HCT116 (cell line): ENCODE measurements around the gene SECTM1. TPM values are rescaled to one million over a fixed set of nuclear protein-coding genes. Genes with fewer than 3 reads are reported as not detected.

Source experiments
- ATAC-seq: fragments of 200-7000 bp; cut with Tn5 transposase; 2 replicates; pipeline ENCODE4 v1.9.1; 2020; ENCODE audit warnings: mild to moderate bottlenecking, moderate library complexity
- BruUV-seq: library from RNA; stranded (reverse); fragments of 400-500 nt; replicated peaks from 2 replicates; lab custom pipeline; 2021; lab: Mats Ljungman, UMichigan
- CTCF ChIA-PET: fragments of 300-600 bp; sonication (Branson Sonifier 250); formaldehyde crosslinking; loops from one replicate; lab custom pipeline; 2021; ENCODE audit warnings: antibody characterized with exemption; lab: Charles Lee
- POLR2A ChIA-PET: fragments of 300-600, 350-600 bp; sonication (Branson Sonifier 250); formaldehyde crosslinking; loops from one replicate; lab custom pipeline; 2021; ENCODE audit warnings: antibody characterized with exemption; lab: Charles Lee
- RAD21 ChIA-PET, 2 experiments: fragments of 300-600 bp; sonication (Branson Sonifier 250); formaldehyde crosslinking; loops; one replicate each; lab custom pipeline; 2023; ENCODE audit warnings: low total read pairs in 2 of 2; ENCODE audit not compliant: uncharacterized antibody in 2 of 2, unreplicated experiment in 2 of 2, low non-redundant PET in 1 of 2; lab: Charles Lee
- DNase-seq: peaks from one replicate; pipeline ENCODE4 v3.0.0-alpha.2; 2010; ENCODE audit warnings: low read depth, low spot score
- H2AFZ ChIP-seq: fragments of 200-600 bp; shearing (Covaris generic), sonication (generic); 2 replicates; pipeline ENCODE4 v1.6.1; 2017; ENCODE audit warnings: low read depth, mixed run types, mixed read lengths, antibody characterized with exemption, low read length; ENCODE audit not compliant: poor library complexity, severe bottlenecking
- H3K27ac ChIP-seq: 2 replicates; pipeline ENCODE4 v1.5.1; 2012; ENCODE audit warnings: low read depth, low read length
- H3K27me3 ChIP-seq: fragments of 200-600 bp; sonication (generic); 2 replicates; pipeline ENCODE4 v1.6.1; 2016; ENCODE audit warnings: mixed run types, low read length, mixed read lengths; ENCODE audit not compliant: insufficient read depth
- H3K36me3 ChIP-seq, 2 experiments: fragments of 200-500 bp in 1 of 2; fragments of 200-600 bp in 1 of 2; sonication (Bioruptor generic) in 1 of 2; sonication (generic) in 1 of 2; 2 replicates each; pipeline versions ENCODE4 v1.5.1 to v1.6.1; 2014 to 2016; ENCODE audit warnings: low read length in 2 of 2, inconsistent platforms in 1 of 2, mixed read lengths in 1 of 2, mixed run types in 1 of 2; ENCODE audit not compliant: insufficient read depth in 2 of 2, control insufficient read depth in 1 of 2
- H3K4me1 ChIP-seq, 2 experiments: fragments of 200-600 bp in 1 of 2; sonication (generic) in 1 of 2; 2 replicates each; pipeline versions ENCODE4 v1.5.1 to v1.6.1; 2012 to 2017; ENCODE audit warnings: low read length in 2 of 2, inconsistent platforms in 1 of 2, mild to moderate bottlenecking in 1 of 2, mixed read lengths in 1 of 2, mixed run types in 1 of 2, moderate library complexity in 1 of 2; ENCODE audit not compliant: insufficient read depth in 2 of 2, control insufficient read depth in 1 of 2
- H3K4me2 ChIP-seq: fragments of 200-600 bp; sonication (generic); 2 replicates; pipeline ENCODE4 v1.6.1; 2017; ENCODE audit warnings: mixed run types, low read length, mixed read lengths
- H3K4me3 ChIP-seq, 2 experiments: fragments of 200-600 bp in 1 of 2; sonication (generic) in 1 of 2; replicated peaks in 1 of 2; 2 replicates each; pipeline ENCODE4 v1.5.1; 2011 to 2016; ENCODE audit warnings: low read length in 2 of 2, control low read depth in 1 of 2, low read depth in 1 of 2, mild to moderate bottlenecking in 1 of 2, mixed read lengths in 1 of 2, mixed run types in 1 of 2
- H3K79me2 ChIP-seq: fragments of 200-600 bp; sonication (generic); 2 replicates; pipeline ENCODE4 v1.6.1; 2017; ENCODE audit warnings: mild to moderate bottlenecking, mixed run types, low read length, moderate library complexity, mixed read lengths; ENCODE audit not compliant: insufficient read depth
- H3K9ac ChIP-seq: fragments of 200-600 bp; sonication (generic); 2 replicates; pipeline ENCODE4 v1.6.1; 2016; ENCODE audit warnings: low read length, mixed read lengths
- H3K9me2 ChIP-seq: fragments of 200-600 bp; sonication (generic), shearing (Covaris generic); 2 replicates; pipeline ENCODE4 v1.6.1; 2017; ENCODE audit warnings: mixed run types, mild to moderate bottlenecking, moderate library complexity; ENCODE audit not compliant: insufficient read depth
- H3K9me3 ChIP-seq, 2 experiments: fragments of 200-500 bp in 1 of 2; fragments of 200-600 bp in 1 of 2; sonication (Bioruptor generic) in 1 of 2; sonication (generic) in 1 of 2; 2 replicates each; pipeline ENCODE4 v1.6.1; 2014 to 2017; ENCODE audit warnings: low read length in 2 of 2, mixed read lengths in 2 of 2, inconsistent platforms in 1 of 2, low read depth in 1 of 2, mild to moderate bottlenecking in 1 of 2, mixed run types in 1 of 2, moderate library complexity in 1 of 2; ENCODE audit not compliant: control insufficient read depth in 1 of 2, insufficient read depth in 1 of 2
- H4K20me1 ChIP-seq: fragments of 200-600 bp; sonication (generic), shearing (Covaris generic); 2 replicates; pipeline ENCODE4 v1.6.1; 2017; ENCODE audit warnings: mixed run types, mild to moderate bottlenecking, moderate library complexity; ENCODE audit not compliant: insufficient read depth
- CBX3 ChIP-seq: IDR thresholded peaks from 2 replicates; pipeline ENCODE4 v1.6.1; 2012; ENCODE audit warnings: low read depth
- CEBPB ChIP-seq: IDR thresholded peaks from 2 replicates; pipeline ENCODE4 v1.6.1; 2012; ENCODE audit warnings: low read depth
- EGR1 ChIP-seq: IDR thresholded peaks from 2 replicates; pipeline ENCODE4 v1.6.1; 2012; ENCODE audit warnings: low read depth
- ELF1 ChIP-seq: IDR thresholded peaks from 2 replicates; pipeline ENCODE4 v1.6.1; 2012; ENCODE audit warnings: low read depth, borderline replicate concordance
- EZH2phosphoT487 ChIP-seq: fragments of 200-600 bp; IDR thresholded peaks from 2 replicates; pipeline ENCODE4 v1.6.1; 2018; ENCODE audit warnings: antibody characterized with exemption, borderline replicate concordance
- SP1 ChIP-seq: IDR thresholded peaks from 2 replicates; pipeline ENCODE4 v1.6.1; 2012; ENCODE audit warnings: low read depth
- intact Hi-C: fragments of 100-400 bp; cut with micrococcal nuclease; formaldehyde crosslinking; loops from 2 replicates; pipeline ENCODE4 v1.10.0; 2022
- total RNA-seq: library from RNA; stranded (reverse); gene quantifications from one replicate; pipeline ENCODE4 v1.2.1, GENCODE V29; 2021; ENCODE audit not compliant: unreplicated experiment
- TF ChIP-seq, protein P1 (sequence below): IDR thresholded peaks from 2 replicates; pipeline ENCODE4 v1.6.1; 2012; ENCODE audit warnings: low read depth

The SECTM1 gene
- total RNA-seq, 1 experiment from 2014 or later = 6.8 TPM

DNA sequence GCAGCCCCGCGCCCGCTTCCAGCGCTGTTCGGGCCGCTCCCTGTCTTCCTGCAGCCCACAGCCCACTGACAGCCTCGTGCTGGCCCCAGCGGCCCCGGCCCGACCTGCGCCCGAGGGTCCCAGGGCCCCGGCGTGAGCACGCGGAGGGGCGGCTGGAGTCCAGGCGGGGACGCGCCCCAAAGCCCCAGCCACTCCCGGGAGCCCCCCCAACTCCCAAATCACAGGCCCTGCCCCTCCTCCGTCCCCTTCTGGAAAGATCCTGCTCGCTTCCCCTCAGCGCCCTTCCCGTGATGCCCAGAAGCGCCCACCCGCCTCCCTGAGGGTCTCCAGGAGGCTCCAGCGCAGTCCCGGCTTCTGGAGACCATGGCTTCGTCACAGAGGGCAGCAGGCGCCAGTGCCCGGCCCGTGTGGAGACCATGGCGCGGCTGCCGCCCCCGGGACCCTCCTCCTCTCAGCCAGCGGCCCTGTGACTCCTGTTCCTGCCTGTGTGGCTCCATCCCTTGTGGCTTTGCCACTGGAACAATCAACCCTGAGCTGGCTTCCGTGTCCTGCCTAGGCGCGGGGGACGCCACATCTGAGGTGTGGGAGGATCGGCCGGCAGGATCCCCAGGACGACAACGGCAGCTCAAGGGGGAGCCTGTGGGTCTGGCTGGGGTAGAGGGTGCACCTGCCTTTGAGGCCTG lies 41.9 kb upstream of the SECTM1 start:
- ChIA-PET CTCF (no interaction called here), RAD21 (interaction anchor here in 1 of 2 experiments (0.7 kb wide), 1 partner anchor 252 kb away, joined by 5 read pairs; no protein-coding TSS in a partner anchor), POLR2A (no interaction called here)
- Histone ChIP-seq H3K4me3 (no peak overlapping the region), H3K9ac (no peak overlapping the region), H3K79me2 (no peaks in the 10 kb centered on the region), H2AFZ (no peak overlapping the region), H3K9me3 (no peaks in the 10 kb centered on the region), H3K4me1 (no peaks in the 10 kb centered on the region), H3K36me3 (no peaks in the 10 kb centered on the region), H3K4me2 (no peak overlapping the region), H4K20me1 (no peaks in the 10 kb centered on the region), H3K27me3 (no peaks in the 10 kb centered on the region), H3K27ac (no peak overlapping the region), H3K9me2 (no peaks in the 10 kb centered on the region)
- TF ChIP-seq EZH2phosphoT487 = no peak
- TF ChIP-seq EGR1 = no peak
- TF ChIP-seq ELF1 = no peak
- TF ChIP-seq CEBPB = no peak
- no peak for TF ChIP-seq SP1
- TF ChIP-seq CBX3 = no peak
- TF ChIP-seq, protein P1, sequence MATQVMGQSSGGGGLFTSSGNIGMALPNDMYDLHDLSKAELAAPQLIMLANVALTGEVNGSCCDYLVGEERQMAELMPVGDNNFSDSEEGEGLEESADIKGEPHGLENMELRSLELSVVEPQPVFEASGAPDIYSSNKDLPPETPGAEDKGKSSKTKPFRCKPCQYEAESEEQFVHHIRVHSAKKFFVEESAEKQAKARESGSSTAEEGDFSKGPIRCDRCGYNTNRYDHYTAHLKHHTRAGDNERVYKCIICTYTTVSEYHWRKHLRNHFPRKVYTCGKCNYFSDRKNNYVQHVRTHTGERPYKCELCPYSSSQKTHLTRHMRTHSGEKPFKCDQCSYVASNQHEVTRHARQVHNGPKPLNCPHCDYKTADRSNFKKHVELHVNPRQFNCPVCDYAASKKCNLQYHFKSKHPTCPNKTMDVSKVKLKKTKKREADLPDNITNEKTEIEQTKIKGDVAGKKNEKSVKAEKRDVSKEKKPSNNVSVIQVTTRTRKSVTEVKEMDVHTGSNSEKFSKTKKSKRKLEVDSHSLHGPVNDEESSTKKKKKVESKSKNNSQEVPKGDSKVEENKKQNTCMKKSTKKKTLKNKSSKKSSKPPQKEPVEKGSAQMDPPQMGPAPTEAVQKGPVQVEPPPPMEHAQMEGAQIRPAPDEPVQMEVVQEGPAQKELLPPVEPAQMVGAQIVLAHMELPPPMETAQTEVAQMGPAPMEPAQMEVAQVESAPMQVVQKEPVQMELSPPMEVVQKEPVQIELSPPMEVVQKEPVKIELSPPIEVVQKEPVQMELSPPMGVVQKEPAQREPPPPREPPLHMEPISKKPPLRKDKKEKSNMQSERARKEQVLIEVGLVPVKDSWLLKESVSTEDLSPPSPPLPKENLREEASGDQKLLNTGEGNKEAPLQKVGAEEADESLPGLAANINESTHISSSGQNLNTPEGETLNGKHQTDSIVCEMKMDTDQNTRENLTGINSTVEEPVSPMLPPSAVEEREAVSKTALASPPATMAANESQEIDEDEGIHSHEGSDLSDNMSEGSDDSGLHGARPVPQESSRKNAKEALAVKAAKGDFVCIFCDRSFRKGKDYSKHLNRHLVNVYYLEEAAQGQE = no peak
- intact Hi-C loops = no loop called here
- no TSS peak for BruUV-seq
- ATAC-seq (peak; percentile 21; the same call in 1 of the 2 replicates), DNase-seq (no peak)
